Endothelial cell of umbilical vein (primary cell): ENCODE data around the gene PAGE4. TPM values are rescaled to one million over a fixed set of nuclear protein-coding genes. Genes with fewer than 3 reads are reported as not detected.
A peak's percentile ranks its signal among the peaks of the same experiment; 100 is the strongest.

ENCODE experiments used
- BruUV-seq: library from RNA; stranded (reverse); fragments of 400-500 nt; replicated peaks from 2 replicates; lab custom pipeline; 2021; lab: Mats Ljungman, UMichigan
- CTCF ChIA-PET: fragments of 300-600, 350-600 bp; sonication (Branson Sonifier 250); formaldehyde crosslinking; loops from one replicate; lab custom pipeline; 2021; ENCODE audit warnings: antibody characterized with exemption, inconsistent platforms; lab: Charles Lee
- POLR2A ChIA-PET: fragments of 300-600, 350-600 bp; sonication (Branson Sonifier 250); formaldehyde crosslinking; loops from one replicate; lab custom pipeline; 2021; ENCODE audit warnings: antibody characterized with exemption, inconsistent platforms; lab: Charles Lee
- DNase-seq: peaks from one replicate; pipeline ENCODE4 v3.0.0-alpha.2; 2011; ENCODE audit warnings: low read depth, low spot score
- FAIRE-seq: peaks from 2 replicates; lab custom pipeline; 2011; peaks lifted over from hg19 to GRCh38; lab: Jason Lieb, UNC
- H2AFZ ChIP-seq: 2 replicates; pipeline ENCODE4 v1.6.0; 2012; ENCODE audit warnings: low read depth, low read length, control low read depth, inconsistent platforms
- H3K27ac ChIP-seq: 2 replicates; pipeline ENCODE4 v1.5.1; 2011; ENCODE audit warnings: low read depth, mild to moderate bottlenecking, control low read depth, low read length, moderate library complexity; ENCODE audit not compliant: insufficient read depth
- H3K27me3 ChIP-seq, 2 experiments: 2 replicates each; pipeline versions ENCODE4 v1.6.0 to v1.6.1; 2011; ENCODE audit warnings: low read length in 2 of 2, mixed read lengths in 1 of 2; ENCODE audit not compliant: control insufficient read depth in 2 of 2, insufficient read depth in 2 of 2
- H3K36me3 ChIP-seq, 2 experiments: 2 replicates in 1 of 2; 3 replicates in 1 of 2; pipeline ENCODE4 v1.5.1; 2011; ENCODE audit warnings: low read length in 2 of 2, mild to moderate bottlenecking in 1 of 2, moderate library complexity in 1 of 2; ENCODE audit not compliant: control insufficient read depth in 2 of 2, insufficient read depth in 2 of 2; ENCODE audit errors: extremely low read depth in 1 of 2
- H3K4me1 ChIP-seq: 3 replicates; pipeline ENCODE4 v1.5.1; 2011; ENCODE audit warnings: mild to moderate bottlenecking, low read length; ENCODE audit not compliant: control insufficient read depth, insufficient read depth; ENCODE audit errors: extremely low read depth
- H3K4me2 ChIP-seq: 2 replicates; pipeline ENCODE4 v1.6.1; 2011; ENCODE audit warnings: low read length, control low read depth, mixed read lengths; ENCODE audit not compliant: insufficient read depth
- H3K4me3 ChIP-seq, 3 experiments: fragments of 200-600 bp in 1 of 3; sonication (generic), shearing (Covaris generic) in 1 of 3; replicated peaks in 1 of 3; 2 replicates each; pipeline ENCODE4 v1.5.1; 2011 to 2016; ENCODE audit warnings: control low read depth in 3 of 3, low read length in 3 of 3, mild to moderate bottlenecking in 2 of 3, inconsistent platforms in 1 of 3, low read depth in 1 of 3, moderate library complexity in 1 of 3; ENCODE audit not compliant: insufficient read depth in 1 of 3
- H3K79me2 ChIP-seq: 2 replicates; pipeline ENCODE4 v1.6.0; 2012; ENCODE audit warnings: low read length, inconsistent platforms; ENCODE audit not compliant: control insufficient read depth, insufficient read depth
- H3K9ac ChIP-seq: replicated peaks from 2 replicates; pipeline ENCODE3; 2011; ENCODE audit warnings: low read length, control low read depth; ENCODE audit not compliant: insufficient read depth; ENCODE audit errors: extremely low read depth
- H3K9me1 ChIP-seq: replicated peaks from 3 replicates; pipeline ENCODE4 v1.6.0; 2011; ENCODE audit warnings: mild to moderate bottlenecking, low read length; ENCODE audit not compliant: control insufficient read depth, insufficient read depth; ENCODE audit errors: extremely low read depth
- H3K9me3 ChIP-seq: replicated peaks from 2 replicates; pipeline ENCODE4 v1.5.1; 2012; ENCODE audit warnings: low read length, inconsistent platforms; ENCODE audit not compliant: control insufficient read depth, insufficient read depth
- H4K20me1 ChIP-seq: replicated peaks from 2 replicates; pipeline ENCODE3; 2011; ENCODE audit warnings: mild to moderate bottlenecking, low read length; ENCODE audit not compliant: control insufficient read depth, insufficient read depth; ENCODE audit errors: extremely low read depth
- CTCF ChIP-seq, 2 donors: IDR thresholded peaks; 1 replicate in 1 of 2; 2 replicates in 1 of 2; pipeline ENCODE4 v1.5.1; 2011; ENCODE audit warnings: low read length in 2 of 2, mild to moderate bottlenecking in 2 of 2, moderate library complexity in 2 of 2, control low read depth in 1 of 2, inconsistent platforms in 1 of 2, low read depth in 1 of 2; ENCODE audit not compliant: insufficient read depth in 1 of 2; ENCODE audit errors: extremely low read depth in 1 of 2
- FOS ChIP-seq: IDR thresholded peaks from 2 replicates; pipeline ENCODE4 v1.6.1; 2011; ENCODE audit warnings: mild to moderate bottlenecking, low read length, moderate library complexity, borderline replicate concordance; ENCODE audit not compliant: insufficient read depth
- GATA2 ChIP-seq: IDR thresholded peaks from 2 replicates; pipeline ENCODE4 v1.7.0; 2011; ENCODE audit warnings: low read depth, mild to moderate bottlenecking, moderate library complexity, mixed read lengths, low read length; ENCODE audit not compliant: insufficient read length, insufficient read depth
- JUN ChIP-seq: IDR thresholded peaks from 2 replicates; pipeline ENCODE4 v1.6.1; 2011; ENCODE audit warnings: borderline replicate concordance, low read depth; ENCODE audit not compliant: insufficient read length, insufficient read depth
- MAX ChIP-seq: IDR thresholded peaks from 2 replicates; pipeline ENCODE4 v1.6.1; 2011; ENCODE audit not compliant: insufficient read depth, insufficient read length
- POLR2A ChIP-seq: IDR thresholded peaks from 2 replicates; pipeline ENCODE4 v1.6.1; 2012; ENCODE audit warnings: low read depth, mild to moderate bottlenecking, control low read depth, low read length
- dilution Hi-C: fragments of 300-500 bp; cut with MboI; formaldehyde crosslinking; loops from one replicate; pipeline ENCODE4 v1.15.0; 2019; ENCODE audit warnings: low sequenced_read_pairs; ENCODE audit not compliant: extremely low pct_ligation_motif_present
- intact Hi-C: fragments of 100-400 bp; cut with micrococcal nuclease; formaldehyde crosslinking; loops from one replicate; pipeline ENCODE4 v1.10.0; 2022
- polyA plus RNA-seq, 4 experiments: library from polyadenylated mRNA; depleted of rRNA in 3 of 4; stranded (reverse) in 3 of 4; unstranded in 1 of 4; fragments of >200 nt; gene quantifications; 2 replicates each; pipeline versions ENCODE4 v1.2.1 to v1.2.3, GENCODE V29; 2011 to 2012; ENCODE audit warnings: missing spikeins in 1 of 4
- total RNA-seq: library from RNA; stranded (reverse); gene quantifications from 2 replicates; pipeline ENCODE4 v1.2.3, GENCODE V29; 2021

The PAGE4 gene
- total and polyA plus RNA-seq, 2 donors (not counting 3 experiments of a cell fraction or from before 2014, with no cell fraction given), result not detected

- POLR2A ChIA-PET, result no interaction called here
- no peak overlapping the region for H3K9ac ChIP-seq
- no peak for DNase-seq
These were observed 16.7 kb downstream of the PAGE4 start for GRCh38 chrX:49845701-49846403.

More at GRCh38 chrX:49845701-49846403, 16.7 kb downstream of the PAGE4 start:
- H3K36me3 ChIP-seq, result no peaks in the 10 kb centered on the region
- H3K27ac ChIP-seq, result no peak overlapping the region
- no peaks in the 10 kb centered on the region for H4K20me1 ChIP-seq
- H3K4me3 ChIP-seq, result no peak overlapping the region
- dilution Hi-C loops (no loop called here), intact Hi-C loops (no loop called here)
- BruUV-seq, result no TSS peak
- no peaks in the 10 kb centered on the region for H3K4me1 ChIP-seq
- H3K9me3 ChIP-seq, result no peaks in the 10 kb centered on the region
- CTCF ChIA-PET, result no interaction called here
- no peak overlapping the region for H3K4me2 ChIP-seq
- no peaks in the 10 kb centered on the region for H3K79me2 ChIP-seq
- H2AFZ ChIP-seq, result no peak overlapping the region
- no peak for TF ChIP-seq GATA2
- no peak for TF ChIP-seq POLR2A
- no peak for TF ChIP-seq CTCF (IDR thresholded peaks at IDR 0.05; ENCODE audit: extremely low read depth in 1 of 2, insufficient read depth in 1 of 2, low read depth in 1 of 2, low read length in 2 of 2)
- TF ChIP-seq MAX, result no peak
- TF ChIP-seq JUN, result no peak
- no peak for TF ChIP-seq FOS
- no peaks in the 10 kb centered on the region for H3K27me3 ChIP-seq
- H3K9me1 ChIP-seq, result no peaks in the 10 kb centered on the region
- FAIRE-seq, result peak; percentile 8
